ENCODE measurements around the gene BEND5.
A peak's percentile ranks its signal among the peaks of the same experiment; 100 is the strongest.

The BEND5 gene

DNA sequence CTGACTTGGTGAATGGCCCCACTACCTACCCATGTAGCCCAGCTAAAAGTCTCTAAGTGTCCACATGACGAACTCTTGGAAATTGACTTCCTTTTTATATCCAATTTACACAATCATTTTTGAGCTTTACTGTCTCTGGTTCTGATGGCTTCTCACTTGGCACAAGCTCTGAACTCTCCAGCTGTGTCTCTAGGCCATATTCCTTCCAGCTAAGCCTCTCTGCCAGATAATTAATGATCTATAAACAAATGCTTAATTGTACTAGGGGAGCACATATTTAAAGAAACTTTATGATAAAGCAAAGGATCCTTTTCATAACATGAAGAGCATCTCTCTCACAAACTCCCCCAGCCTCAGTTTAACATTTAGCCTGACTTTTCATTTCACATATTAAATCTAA is 16.3 kb upstream of the BEND5 start:
- H3K9ac ChIP-seq (ENCODE audit: low read length), result no peak overlapping the region

DNA sequence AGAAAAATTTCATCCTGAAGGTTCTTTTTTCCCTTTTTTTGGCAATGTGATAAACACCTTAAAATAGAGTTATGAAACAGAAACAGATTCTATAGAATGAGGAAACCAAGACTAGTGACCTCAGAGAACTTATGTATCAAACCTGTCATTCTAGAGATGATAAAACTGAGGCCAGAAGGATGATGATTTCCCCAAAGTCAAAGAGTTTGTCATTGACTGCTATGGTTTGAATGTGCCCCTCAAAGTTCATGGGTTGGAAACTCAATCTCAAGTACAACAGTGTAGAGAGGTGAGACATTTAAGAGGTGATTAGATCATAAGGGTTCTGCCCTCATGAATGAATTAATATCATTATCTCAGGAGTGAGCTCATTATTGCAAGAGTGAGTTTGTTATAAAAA is 13.7 kb upstream of the BEND5 start:
- Histone ChIP-seq H3K9ac (ENCODE audit: low read length) (no peak overlapping the region), H3K36me3 (ENCODE audit: control insufficient read depth, insufficient read depth, low read length) (no peaks in the 10 kb centered on the region), H3K4me1 (ENCODE audit: control insufficient read depth, insufficient read depth, low read length) (no peaks in the 10 kb centered on the region; the same call in 1 of the 2 replicates), H3K27ac (ENCODE audit: low read depth, low read length) (no peak overlapping the region), H3K4me3 (ENCODE audit: low read depth, low read length) (no peak overlapping the region), H3K9me3 (ENCODE audit: control insufficient read depth, insufficient read depth, low read depth, low read length) (no peaks in the 10 kb centered on the region), H3K27me3 (ENCODE audit: control insufficient read depth, insufficient read depth, low read length) (no peaks in the 10 kb centered on the region)

More for the DNA sequence above, 16.3 kb upstream of the BEND5 start:
- Histone ChIP-seq H3K27ac (ENCODE audit: low read depth, low read length) (no peak overlapping the region), H3K9me3 (ENCODE audit: control insufficient read depth, insufficient read depth, low read depth, low read length) (no peaks in the 10 kb centered on the region), H3K36me3 (ENCODE audit: control insufficient read depth, insufficient read depth, low read length) (no peaks in the 10 kb centered on the region), H3K4me3 (ENCODE audit: low read depth, low read length) (no peak overlapping the region), H3K27me3 (ENCODE audit: control insufficient read depth, insufficient read depth, low read length) (no peaks in the 10 kb centered on the region), H3K4me1 (ENCODE audit: control insufficient read depth, insufficient read depth, low read length) (no peaks in the 10 kb centered on the region; the same call in 1 of the 2 replicates)

DNA sequence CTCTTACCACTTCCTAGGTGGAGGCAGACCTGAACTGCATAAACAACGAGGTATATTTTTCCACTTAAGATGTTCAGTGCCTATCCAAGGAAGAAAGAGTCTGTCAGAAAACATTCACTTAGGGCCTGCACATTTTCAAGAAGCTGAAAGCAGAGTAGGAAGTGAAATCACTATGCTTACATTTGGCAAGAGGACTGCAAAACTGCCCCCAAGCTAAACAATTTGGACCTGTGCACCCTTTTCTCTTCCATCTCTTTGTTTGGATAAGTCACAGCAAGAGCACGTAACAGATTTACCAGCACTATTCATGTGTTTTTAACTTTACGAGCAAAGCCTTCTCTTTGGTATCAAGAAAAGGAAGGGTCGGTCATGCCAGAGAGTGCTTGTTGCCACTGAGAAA is 13.2 kb upstream of the BEND5 start:
- Histone ChIP-seq H3K36me3 (ENCODE audit: control insufficient read depth, insufficient read depth, low read length) (no peaks in the 10 kb centered on the region), H3K9ac (ENCODE audit: low read length) (no peak overlapping the region), H3K4me3 (ENCODE audit: low read depth, low read length) (no peak overlapping the region), H3K4me1 (ENCODE audit: control insufficient read depth, insufficient read depth, low read length) (no peaks in the 10 kb centered on the region; the same call in 1 of the 2 replicates), H3K9me3 (ENCODE audit: control insufficient read depth, insufficient read depth, low read depth, low read length) (no peaks in the 10 kb centered on the region), H3K27ac (ENCODE audit: low read depth, low read length) (no peak overlapping the region), H3K27me3 (ENCODE audit: control insufficient read depth, insufficient read depth, low read length) (no peaks in the 10 kb centered on the region)

DNA sequence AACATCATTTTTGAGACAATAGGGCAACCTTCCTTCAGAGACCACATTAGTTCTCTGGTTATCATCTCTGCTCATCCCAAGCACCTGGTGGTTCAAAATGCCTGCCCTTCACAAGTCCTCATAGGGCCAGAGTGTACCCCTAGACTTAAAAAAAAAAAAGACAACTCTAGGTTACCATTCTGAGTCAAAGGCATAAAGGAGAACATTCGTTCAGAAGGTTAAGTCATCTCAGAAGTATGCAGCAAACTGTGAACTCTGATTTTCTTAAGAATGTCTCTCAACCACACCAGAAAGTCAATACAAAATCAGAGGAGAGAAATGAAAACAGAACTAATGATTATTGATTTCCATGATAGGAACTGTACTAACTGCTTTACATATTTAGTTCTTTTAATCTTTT is 9.2 kb upstream of the BEND5 start:
- Histone ChIP-seq H3K4me3 (ENCODE audit: low read depth, low read length) (no peak overlapping the region), H3K4me1 (ENCODE audit: control insufficient read depth, insufficient read depth, low read length) (no peaks in the 10 kb centered on the region), H3K9me3 (ENCODE audit: control insufficient read depth, insufficient read depth, low read depth, low read length) (no peaks in the 10 kb centered on the region), H3K27ac (ENCODE audit: low read depth, low read length) (no peak overlapping the region), H3K9ac (ENCODE audit: low read length) (no peak overlapping the region), H3K27me3 (ENCODE audit: control insufficient read depth, insufficient read depth, low read length) (no peaks in the 10 kb centered on the region), H3K36me3 (ENCODE audit: control insufficient read depth, insufficient read depth, low read length) (no peaks in the 10 kb centered on the region)

DNA sequence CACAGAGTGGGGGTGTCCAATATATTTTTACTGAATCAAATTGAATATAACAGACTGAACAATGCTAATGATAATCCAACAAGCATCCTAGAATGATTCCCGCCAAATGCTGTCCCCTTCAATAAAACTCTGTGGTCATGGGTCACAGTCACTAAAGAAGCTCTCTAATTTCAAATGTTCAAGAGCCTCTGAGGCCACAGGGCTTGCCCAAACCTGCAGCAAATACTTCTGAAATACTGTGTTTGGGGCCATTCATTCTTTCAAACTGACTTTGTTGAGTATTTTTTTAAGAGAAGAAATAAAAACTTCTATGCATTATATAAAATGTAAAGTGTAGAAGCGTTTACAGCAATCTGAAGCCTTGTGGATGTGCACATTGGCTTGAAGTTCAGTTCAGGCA is 7.6 kb upstream of the BEND5 start:
- H3K4me3 ChIP-seq (ENCODE audit: low read depth, low read length), result no peak overlapping the region
- H3K4me1 ChIP-seq (ENCODE audit: control insufficient read depth, insufficient read depth, low read length), result no peaks in the 10 kb centered on the region
- no peaks in the 10 kb centered on the region for H3K9me3 ChIP-seq (ENCODE audit: control insufficient read depth, insufficient read depth, low read depth, low read length)
- no peak overlapping the region for H3K27ac ChIP-seq (ENCODE audit: low read depth, low read length)
- no peak overlapping the region for H3K9ac ChIP-seq (ENCODE audit: low read length)
- H3K27me3 ChIP-seq (ENCODE audit: control insufficient read depth, insufficient read depth, low read length), result peaks cover 1% of the 10 kb centered on the region; the same call in 1 of the 2 replicates
- no peaks in the 10 kb centered on the region for H3K36me3 ChIP-seq (ENCODE audit: control insufficient read depth, insufficient read depth, low read length)

DNA sequence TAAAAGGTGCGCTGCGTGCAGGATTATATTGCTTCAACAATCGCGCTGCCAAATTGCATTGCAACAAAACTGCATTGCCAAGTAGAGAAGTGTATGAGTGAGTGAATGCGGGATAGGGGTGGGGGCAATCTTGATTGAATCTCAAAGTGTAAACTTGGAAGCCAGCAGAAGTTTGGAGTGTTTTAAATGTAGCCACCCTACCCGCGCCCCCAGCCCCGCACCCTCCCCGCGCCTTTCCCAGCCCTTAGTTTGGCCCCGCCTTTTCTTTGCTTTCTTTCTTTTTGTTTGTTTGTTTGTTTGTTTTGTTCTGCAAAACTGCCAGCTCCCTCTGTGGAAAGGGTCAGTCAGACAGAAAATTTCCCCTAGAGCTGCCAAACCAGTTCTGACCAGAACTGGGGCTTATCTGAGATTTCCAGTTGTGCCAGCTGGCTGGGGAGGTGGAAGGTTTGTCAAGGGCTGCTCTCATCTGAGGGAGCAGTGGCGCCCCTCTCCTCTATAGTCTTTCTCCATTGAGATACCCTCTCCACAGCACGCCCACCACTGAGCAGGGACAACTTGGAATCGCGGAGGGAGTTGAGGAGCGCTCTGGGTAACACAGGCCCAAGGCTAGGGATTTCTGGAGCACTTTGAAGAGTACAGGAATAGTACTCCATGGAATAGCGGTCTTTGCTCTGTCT is 666 bp upstream of the BEND5 start:
- Histone ChIP-seq H3K4me3 (ENCODE audit: low read depth, low read length) (peak overlapping the region; percentile 84), H3K9me3 (ENCODE audit: control insufficient read depth, insufficient read depth, low read depth, low read length) (no peaks in the 10 kb centered on the region), H3K36me3 (ENCODE audit: control insufficient read depth, insufficient read depth, low read length) (no peaks in the 10 kb centered on the region), H3K27ac (ENCODE audit: low read depth, low read length) (no peak overlapping the region), H3K4me1 (ENCODE audit: control insufficient read depth, insufficient read depth, low read length) (peaks cover 6% of the 10 kb centered on the region; the same call in 1 of the 2 replicates), H3K9ac (ENCODE audit: low read length) (peak overlapping the region; percentile 38), H3K27me3 (ENCODE audit: control insufficient read depth, insufficient read depth, low read length) (peaks cover 23% of the 10 kb centered on the region)

DNA sequence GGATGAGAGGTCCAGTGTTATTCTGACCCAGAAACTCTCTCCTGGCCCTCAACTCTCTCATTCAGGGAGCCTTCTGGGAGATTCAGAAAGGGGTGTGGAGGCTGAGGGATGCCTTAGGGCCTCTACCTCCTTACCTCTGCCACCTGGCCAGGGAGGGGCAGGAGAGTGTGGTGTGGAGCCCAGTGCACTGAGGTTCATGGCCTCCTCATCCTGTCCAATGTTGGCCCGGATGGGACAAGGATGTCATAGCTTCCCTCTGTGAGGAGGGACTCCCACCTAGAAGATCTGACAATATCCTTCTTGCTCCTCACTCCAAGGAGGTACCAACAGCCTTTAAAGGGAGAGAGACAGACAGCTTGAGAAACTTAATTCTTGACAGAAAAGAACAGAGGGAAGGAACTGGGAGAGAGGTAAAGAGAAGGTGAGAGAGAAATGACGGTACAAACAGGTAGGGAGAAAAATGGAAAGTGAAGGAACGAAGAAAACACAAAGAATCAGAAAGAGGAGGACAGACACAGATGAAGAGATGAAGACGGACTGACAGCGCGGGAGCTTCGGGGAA is 779 bp downstream of the BEND5 start:
- Histone ChIP-seq H3K4me3 (ENCODE audit: low read depth, low read length) (peak overlapping the region; percentile 84), H3K27me3 (ENCODE audit: control insufficient read depth, insufficient read depth, low read length) (peaks cover 23% of the 10 kb centered on the region), H3K4me1 (ENCODE audit: control insufficient read depth, insufficient read depth, low read length) (peaks cover 6% of the 10 kb centered on the region; the same call in 1 of the 2 replicates), H3K36me3 (ENCODE audit: control insufficient read depth, insufficient read depth, low read length) (peaks cover 7% of the 10 kb centered on the region; the same call in 1 of the 2 replicates), H3K27ac (ENCODE audit: low read depth, low read length) (no peak overlapping the region), H3K9ac (ENCODE audit: low read length) (peak overlapping the region; percentile 56), H3K9me3 (ENCODE audit: control insufficient read depth, insufficient read depth, low read depth, low read length) (no peaks in the 10 kb centered on the region)

DNA sequence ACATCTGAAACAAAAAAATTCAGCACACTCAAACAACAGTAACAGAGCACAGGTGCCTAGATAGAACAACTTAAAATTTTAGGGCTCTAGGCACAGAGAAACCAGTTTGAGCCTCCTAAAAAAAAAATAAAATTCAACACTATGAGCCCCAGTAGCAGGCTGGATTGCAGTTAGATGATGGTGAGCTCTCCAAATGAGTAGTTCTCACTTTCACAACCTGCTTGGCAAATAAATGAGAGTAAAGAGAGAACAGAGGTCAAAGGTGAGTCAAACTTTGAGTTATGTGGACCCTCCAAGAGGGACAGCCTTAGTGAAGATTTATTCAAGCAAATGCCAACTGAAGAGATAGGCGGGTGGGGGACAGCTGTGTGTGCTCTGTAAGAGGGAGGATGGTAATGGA is 3.6 kb downstream of the BEND5 start:
- H3K27ac ChIP-seq (ENCODE audit: low read depth, low read length), result no peak overlapping the region
- H3K9ac ChIP-seq (ENCODE audit: low read length), result no peak overlapping the region
- H3K4me1 ChIP-seq (ENCODE audit: control insufficient read depth, insufficient read depth, low read length), result peaks cover 6% of the 10 kb centered on the region; the same call in 1 of the 2 replicates
- peaks cover 7% of the 10 kb centered on the region; the same call in 1 of the 2 replicates for H3K36me3 ChIP-seq (ENCODE audit: control insufficient read depth, insufficient read depth, low read length)
- peaks cover 13% of the 10 kb centered on the region for H3K27me3 ChIP-seq (ENCODE audit: control insufficient read depth, insufficient read depth, low read length)
- H3K4me3 ChIP-seq (ENCODE audit: low read depth, low read length), result no peak overlapping the region
- no peaks in the 10 kb centered on the region for H3K9me3 ChIP-seq (ENCODE audit: control insufficient read depth, insufficient read depth, low read depth, low read length)

DNA sequence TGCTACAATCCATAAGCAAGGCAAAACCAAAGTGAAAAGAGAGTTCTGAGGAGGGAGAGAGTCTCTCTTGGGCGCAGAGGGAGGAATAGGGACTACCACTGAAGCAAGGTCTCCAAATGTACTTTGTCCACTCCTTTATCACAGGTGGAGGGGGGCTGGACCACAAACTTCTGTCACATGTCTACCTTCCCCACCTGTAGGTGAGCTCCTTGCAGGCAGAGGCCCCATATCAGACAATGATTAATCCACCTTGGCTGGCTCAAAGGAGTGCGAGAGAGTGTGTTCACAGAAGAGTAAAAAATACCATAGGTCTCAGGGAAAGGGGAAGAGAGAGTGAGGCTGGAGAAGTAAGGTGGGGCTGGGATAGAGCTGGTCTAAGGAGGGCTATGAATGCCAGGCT is 4.5 kb downstream of the BEND5 start:
- Histone ChIP-seq H3K4me1 (ENCODE audit: control insufficient read depth, insufficient read depth, low read length) (peaks cover 6% of the 10 kb centered on the region; the same call in 1 of the 2 replicates), H3K9ac (ENCODE audit: low read length) (no peak overlapping the region), H3K36me3 (ENCODE audit: control insufficient read depth, insufficient read depth, low read length) (peaks cover 7% of the 10 kb centered on the region; the same call in 1 of the 2 replicates), H3K4me3 (ENCODE audit: low read depth, low read length) (no peak overlapping the region), H3K27ac (ENCODE audit: low read depth, low read length) (no peak overlapping the region), H3K27me3 (ENCODE audit: control insufficient read depth, insufficient read depth, low read length) (peaks cover 8% of the 10 kb centered on the region), H3K9me3 (ENCODE audit: control insufficient read depth, insufficient read depth, low read depth, low read length) (no peaks in the 10 kb centered on the region)

DNA sequence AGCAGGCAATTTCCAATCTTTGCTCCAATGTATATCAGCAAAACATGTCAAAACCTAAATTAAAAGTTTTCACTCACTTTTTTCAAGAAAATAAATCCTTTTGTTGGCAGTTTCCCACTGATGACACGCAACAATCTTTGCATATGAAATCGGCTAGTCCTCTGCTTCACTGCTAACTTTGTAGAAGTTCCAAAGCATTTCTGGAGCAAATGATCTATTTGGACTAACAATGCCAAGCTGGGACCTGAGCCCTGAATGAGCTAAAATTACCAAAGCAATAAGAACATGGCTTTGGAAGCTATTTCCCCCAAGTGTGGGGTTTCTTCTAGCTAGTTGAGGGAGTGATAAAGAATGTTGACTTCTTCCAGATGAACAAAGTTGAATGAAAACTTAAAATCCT is 5.1 kb downstream of the BEND5 start:
- Histone ChIP-seq H3K36me3 (ENCODE audit: control insufficient read depth, insufficient read depth, low read length) (peaks cover 8% of the 10 kb centered on the region; the same call in 1 of the 2 replicates), H3K9me3 (ENCODE audit: control insufficient read depth, insufficient read depth, low read depth, low read length) (no peaks in the 10 kb centered on the region), H3K4me3 (ENCODE audit: low read depth, low read length) (no peak overlapping the region), H3K27ac (ENCODE audit: low read depth, low read length) (no peak overlapping the region), H3K9ac (ENCODE audit: low read length) (no peak overlapping the region), H3K4me1 (ENCODE audit: control insufficient read depth, insufficient read depth, low read length) (peaks cover 6% of the 10 kb centered on the region; the same call in 1 of the 2 replicates), H3K27me3 (ENCODE audit: control insufficient read depth, insufficient read depth, low read length) (peaks cover 8% of the 10 kb centered on the region)

DNA sequence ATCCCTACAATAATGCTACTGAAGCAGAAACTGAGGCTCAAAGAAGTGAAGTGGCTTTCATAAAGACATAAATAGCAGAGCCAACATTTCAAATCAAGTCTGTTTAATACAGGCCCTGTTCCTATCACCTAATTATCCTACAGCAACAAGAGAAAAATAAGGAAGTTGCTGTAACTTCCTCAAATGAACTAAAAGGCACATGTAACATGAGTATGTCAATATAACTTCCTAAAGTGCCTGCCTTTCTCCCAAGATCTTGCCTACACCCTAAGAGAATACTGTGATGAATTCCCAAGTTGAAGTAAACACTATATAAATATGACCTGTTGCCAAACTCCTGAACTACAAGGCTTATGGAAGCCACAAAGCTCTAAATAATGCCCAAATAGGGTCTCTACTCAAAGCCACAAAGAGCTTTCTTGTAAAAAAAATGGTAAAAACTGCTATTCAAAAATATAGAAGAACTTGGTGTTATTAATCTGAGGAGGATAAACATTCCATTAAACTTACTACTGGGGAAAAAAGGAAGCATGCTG is 8.6 kb downstream of the BEND5 start:
- Histone ChIP-seq H3K9me3 (ENCODE audit: control insufficient read depth, insufficient read depth, low read depth, low read length) (no peaks in the 10 kb centered on the region), H3K36me3 (ENCODE audit: control insufficient read depth, insufficient read depth, low read length) (peaks cover 13% of the 10 kb centered on the region), H3K4me1 (ENCODE audit: control insufficient read depth, insufficient read depth, low read length) (no peaks in the 10 kb centered on the region), H3K4me3 (ENCODE audit: low read depth, low read length) (no peak overlapping the region), H3K27me3 (ENCODE audit: control insufficient read depth, insufficient read depth, low read length) (no peaks in the 10 kb centered on the region), H3K27ac (ENCODE audit: low read depth, low read length) (no peak overlapping the region), H3K9ac (ENCODE audit: low read length) (no peak overlapping the region)

Measured in HUES6 (cell line).